ENCODE measurements around the gene AK3.
A peak's percentile ranks its signal among the peaks of the same experiment; 100 is the strongest.

Gene AK3

GRCh38 chr9:4748612-4749011 is 7.6 kb upstream of the AK3 start:
- Histone ChIP-seq H3K4me3 (ENCODE audit: low read depth, low read length) (no peak overlapping the region), H3K9me3 (ENCODE audit: control insufficient read depth, insufficient read depth, low read length) (no peaks in the 10 kb centered on the region), H3K27me3 (ENCODE audit: control insufficient read depth, insufficient read depth, low read length) (no peaks in the 10 kb centered on the region)

DNA sequence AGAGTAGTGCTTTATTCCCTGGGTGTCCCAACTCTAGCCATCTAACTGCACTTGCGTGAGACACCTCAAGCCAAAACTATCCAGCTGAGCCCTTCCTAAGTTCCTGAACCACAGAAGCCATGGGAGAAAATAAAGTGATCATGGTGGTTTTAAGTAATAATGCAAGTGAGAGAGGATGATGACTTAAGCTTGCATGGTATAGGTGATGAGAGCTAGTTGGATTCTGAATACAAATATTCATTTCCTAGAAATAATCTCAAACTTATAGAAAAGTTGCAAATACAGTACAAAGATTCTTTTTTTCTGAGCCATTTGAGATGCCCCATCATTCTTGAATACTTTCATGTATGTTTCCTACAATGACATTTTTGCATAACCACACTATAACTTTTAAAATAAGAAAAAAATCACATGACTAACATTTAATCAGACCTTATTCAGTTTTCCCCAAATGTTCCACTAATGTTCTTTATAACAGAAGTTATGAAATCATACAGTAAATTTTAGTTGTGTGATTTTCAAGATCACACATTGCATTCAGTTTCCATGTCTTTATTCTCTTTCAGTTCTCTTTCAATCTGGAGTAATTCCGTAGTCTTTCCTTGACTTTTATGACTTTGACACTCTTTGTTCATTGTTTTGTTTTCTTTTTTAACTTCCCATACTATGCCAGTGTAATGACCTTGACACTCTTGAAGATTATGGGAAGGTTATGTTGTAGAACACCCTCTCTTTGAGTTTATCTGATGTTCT is 5.5 kb upstream of the AK3 start:
- Histone ChIP-seq H3K27ac (ENCODE audit: low read depth, low read length) (no peak overlapping the region), H3K4me3 (ENCODE audit: low read depth, low read length) (no peak overlapping the region), H3K27me3 (ENCODE audit: control insufficient read depth, insufficient read depth, low read length) (no peaks in the 10 kb centered on the region), H3K9me3 (ENCODE audit: control insufficient read depth, insufficient read depth, low read length) (no peaks in the 10 kb centered on the region), H3K9ac (ENCODE audit: low read depth, low read length) (no peak overlapping the region), H3K4me1 (ENCODE audit: control insufficient read depth, insufficient read depth, low read length) (peaks cover 16% of the 10 kb centered on the region), H3K36me3 (ENCODE audit: control insufficient read depth, insufficient read depth, low read length) (no peaks in the 10 kb centered on the region)

More at GRCh38 chr9:4748612-4749011, 7.6 kb upstream of the AK3 start:
- H3K4me1 ChIP-seq (ENCODE audit: control insufficient read depth, insufficient read depth, low read length), result peaks cover 1% of the 10 kb centered on the region
- no peaks in the 10 kb centered on the region for H3K36me3 ChIP-seq (ENCODE audit: control insufficient read depth, insufficient read depth, low read length)
- H3K27ac ChIP-seq (ENCODE audit: low read depth, low read length), result no peak overlapping the region
- H3K9ac ChIP-seq (ENCODE audit: low read depth, low read length), result no peak overlapping the region

- no peaks in the 10 kb centered on the region for H3K36me3 ChIP-seq (ENCODE audit: control insufficient read depth, insufficient read depth, low read length)
- no peaks in the 10 kb centered on the region for H3K27me3 ChIP-seq (ENCODE audit: control insufficient read depth, insufficient read depth, low read length)
- H3K27ac ChIP-seq (ENCODE audit: low read depth, low read length), result peak overlapping the region; percentile 66
- peaks cover 24% of the 10 kb centered on the region for H3K4me1 ChIP-seq (ENCODE audit: control insufficient read depth, insufficient read depth, low read length)
- H3K9ac ChIP-seq (ENCODE audit: low read depth, low read length), result peak overlapping the region; percentile 30; the same call in 1 of the 2 replicates
- H3K4me3 ChIP-seq (ENCODE audit: low read depth, low read length), result no peak overlapping the region; the same call in 1 of the 2 replicates
- no peaks in the 10 kb centered on the region for H3K9me3 ChIP-seq (ENCODE audit: control insufficient read depth, insufficient read depth, low read length)
These were observed 2.3 kb upstream of the AK3 start for GRCh38 chr9:4743131-4743875.

- H3K36me3 ChIP-seq (ENCODE audit: control insufficient read depth, insufficient read depth, low read length), result no peaks in the 10 kb centered on the region
- H3K27ac ChIP-seq (ENCODE audit: low read depth, low read length), result peak overlapping the region; percentile 87
- H3K27me3 ChIP-seq (ENCODE audit: control insufficient read depth, insufficient read depth, low read length), result no peaks in the 10 kb centered on the region
- peaks cover 24% of the 10 kb centered on the region for H3K4me1 ChIP-seq (ENCODE audit: control insufficient read depth, insufficient read depth, low read length)
- no peak overlapping the region for H3K9ac ChIP-seq (ENCODE audit: low read depth, low read length)
- peak overlapping the region; percentile 88 for H3K4me3 ChIP-seq (ENCODE audit: low read depth, low read length)
- H3K9me3 ChIP-seq (ENCODE audit: control insufficient read depth, insufficient read depth, low read length), result no peaks in the 10 kb centered on the region
These were observed 1.2 kb upstream of the AK3 start for GRCh38 chr9:4742246-4742645.

DNA sequence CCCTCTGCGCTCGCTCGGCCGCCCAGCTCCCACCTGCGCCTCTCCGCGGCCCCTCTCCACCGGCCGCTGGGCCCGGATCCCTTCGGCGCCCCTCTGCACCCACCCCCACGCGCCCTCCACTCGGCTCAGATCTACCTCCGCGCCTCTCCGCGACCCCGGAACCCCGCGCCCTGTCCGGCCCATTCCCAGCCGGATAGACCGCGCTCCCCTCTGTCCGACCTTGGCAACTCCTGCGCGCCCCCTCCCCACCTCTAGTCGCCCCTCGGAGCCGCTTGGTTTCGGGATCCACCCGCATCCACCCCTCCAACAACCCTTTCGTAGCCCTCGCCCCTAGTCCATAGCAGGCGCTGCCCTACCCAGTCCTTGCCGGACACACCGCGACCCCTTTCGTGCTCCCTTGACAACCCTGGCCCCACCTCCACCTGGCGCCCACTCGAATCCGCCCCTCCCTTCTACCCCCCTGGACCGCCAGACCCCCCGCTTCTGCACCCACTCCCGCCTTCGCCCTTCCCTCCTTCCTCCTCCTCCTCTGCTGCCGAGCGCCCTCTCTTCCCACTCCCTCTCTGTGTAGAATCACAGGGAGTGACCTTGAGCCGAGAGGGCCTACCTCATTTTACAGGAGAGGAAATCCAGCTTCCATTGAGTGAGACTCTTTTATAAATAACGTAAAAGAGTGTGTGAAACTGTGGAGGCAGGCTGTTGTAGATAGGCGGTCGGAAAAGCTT is 525 bp upstream of the AK3 start:
- no peaks in the 10 kb centered on the region for H3K36me3 ChIP-seq (ENCODE audit: control insufficient read depth, insufficient read depth, low read length)
- H3K9me3 ChIP-seq (ENCODE audit: control insufficient read depth, insufficient read depth, low read length), result no peaks in the 10 kb centered on the region
- peak overlapping the region; percentile 87 for H3K27ac ChIP-seq (ENCODE audit: low read depth, low read length)
- peaks cover 24% of the 10 kb centered on the region for H3K4me1 ChIP-seq (ENCODE audit: control insufficient read depth, insufficient read depth, low read length)
- peak overlapping the region; percentile 88 for H3K4me3 ChIP-seq (ENCODE audit: low read depth, low read length)
- peak overlapping the region; percentile 65; the same call in 1 of the 2 replicates for H3K9ac ChIP-seq (ENCODE audit: low read depth, low read length)
- H3K27me3 ChIP-seq (ENCODE audit: control insufficient read depth, insufficient read depth, low read length), result no peaks in the 10 kb centered on the region

DNA sequence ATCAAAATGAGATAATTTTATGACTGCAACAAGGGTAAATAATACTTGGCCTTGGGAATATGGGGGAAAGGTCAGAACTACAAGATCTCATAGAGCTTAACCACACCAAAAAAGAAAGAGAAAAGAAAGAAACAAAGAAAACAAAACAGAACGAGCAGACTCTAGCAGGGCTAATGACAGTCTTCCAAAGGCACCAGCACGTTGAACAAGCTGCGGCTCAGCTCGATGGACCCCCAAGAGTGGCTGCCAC is 689 bp downstream of the AK3 start:
- Histone ChIP-seq H3K36me3 (ENCODE audit: control insufficient read depth, insufficient read depth, low read length) (no peaks in the 10 kb centered on the region), H3K9me3 (ENCODE audit: control insufficient read depth, insufficient read depth, low read length) (no peaks in the 10 kb centered on the region), H3K4me1 (ENCODE audit: control insufficient read depth, insufficient read depth, low read length) (peaks cover 24% of the 10 kb centered on the region), H3K9ac (ENCODE audit: low read depth, low read length) (peak overlapping the region; percentile 80), H3K4me3 (ENCODE audit: low read depth, low read length) (peak overlapping the region; percentile 88), H3K27me3 (ENCODE audit: control insufficient read depth, insufficient read depth, low read length) (no peaks in the 10 kb centered on the region), H3K27ac (ENCODE audit: low read depth, low read length) (peak overlapping the region; percentile 87)

- H3K4me3 ChIP-seq (ENCODE audit: low read depth, low read length), result peak overlapping the region; percentile 88
- H3K36me3 ChIP-seq (ENCODE audit: control insufficient read depth, insufficient read depth, low read length), result no peaks in the 10 kb centered on the region
- H3K4me1 ChIP-seq (ENCODE audit: control insufficient read depth, insufficient read depth, low read length), result peaks cover 24% of the 10 kb centered on the region
- no peaks in the 10 kb centered on the region for H3K27me3 ChIP-seq (ENCODE audit: control insufficient read depth, insufficient read depth, low read length)
- peak overlapping the region; percentile 80; the same call in 1 of the 2 replicates for H3K9ac ChIP-seq (ENCODE audit: low read depth, low read length)
- H3K9me3 ChIP-seq (ENCODE audit: control insufficient read depth, insufficient read depth, low read length), result no peaks in the 10 kb centered on the region
- no peak overlapping the region for H3K27ac ChIP-seq (ENCODE audit: low read depth, low read length)
These were observed 1.2 kb downstream of the AK3 start for GRCh38 chr9:4739587-4740387.

GRCh38 chr9:4738866-4739586 is 2.0 kb downstream of the AK3 start:
- peak overlapping the region; percentile 88 for H3K4me3 ChIP-seq (ENCODE audit: low read depth, low read length)
- no peaks in the 10 kb centered on the region for H3K27me3 ChIP-seq (ENCODE audit: control insufficient read depth, insufficient read depth, low read length)
- H3K4me1 ChIP-seq (ENCODE audit: control insufficient read depth, insufficient read depth, low read length), result peaks cover 24% of the 10 kb centered on the region
- 0 out of 2 replicates have a peak overlapping the region, but pooled peaks have one; percentile 14 for H3K9ac ChIP-seq (ENCODE audit: low read depth, low read length)
- no peaks in the 10 kb centered on the region for H3K9me3 ChIP-seq (ENCODE audit: control insufficient read depth, insufficient read depth, low read length)
- H3K27ac ChIP-seq (ENCODE audit: low read depth, low read length), result no peak overlapping the region
- H3K36me3 ChIP-seq (ENCODE audit: control insufficient read depth, insufficient read depth, low read length), result no peaks in the 10 kb centered on the region

DNA sequence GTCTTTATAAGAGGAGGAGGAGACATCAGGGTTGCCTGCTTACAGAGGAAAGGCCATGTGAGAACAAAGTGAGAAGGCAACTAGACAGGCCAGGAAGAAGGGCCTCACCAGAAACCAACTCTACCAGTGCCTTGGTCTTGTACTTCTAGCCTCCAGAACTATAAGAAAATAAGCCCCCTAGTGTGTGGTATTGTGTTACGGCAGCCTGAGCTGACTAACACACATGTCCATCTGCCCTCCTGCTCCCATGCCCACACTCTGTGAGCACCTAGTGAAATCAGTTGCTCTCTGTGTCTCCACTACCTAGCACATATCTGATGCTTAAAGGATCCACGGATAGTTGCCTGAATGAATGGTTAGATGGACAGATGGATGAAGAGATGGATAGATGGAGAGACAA is 6.9 kb downstream of the AK3 start:
- Histone ChIP-seq H3K4me1 (ENCODE audit: control insufficient read depth, insufficient read depth, low read length) (peaks cover 5% of the 10 kb centered on the region; the same call in 1 of the 2 replicates), H3K4me3 (ENCODE audit: low read depth, low read length) (no peak overlapping the region), H3K27ac (ENCODE audit: low read depth, low read length) (no peak overlapping the region), H3K9ac (ENCODE audit: low read depth, low read length) (no peak overlapping the region), H3K36me3 (ENCODE audit: control insufficient read depth, insufficient read depth, low read length) (no peaks in the 10 kb centered on the region), H3K27me3 (ENCODE audit: control insufficient read depth, insufficient read depth, low read length) (no peaks in the 10 kb centered on the region), H3K9me3 (ENCODE audit: control insufficient read depth, insufficient read depth, low read length) (no peaks in the 10 kb centered on the region)

GRCh38 chr9:4732890-4733289 is 8.1 kb downstream of the AK3 start:
- H3K27me3 ChIP-seq (ENCODE audit: control insufficient read depth, insufficient read depth, low read length), result no peaks in the 10 kb centered on the region
- H3K9ac ChIP-seq (ENCODE audit: low read depth, low read length), result no peak overlapping the region
- H3K4me3 ChIP-seq (ENCODE audit: low read depth, low read length), result no peak overlapping the region
- no peaks in the 10 kb centered on the region for H3K36me3 ChIP-seq (ENCODE audit: control insufficient read depth, insufficient read depth, low read length)
- H3K4me1 ChIP-seq (ENCODE audit: control insufficient read depth, insufficient read depth, low read length), result no peaks in the 10 kb centered on the region
- H3K27ac ChIP-seq (ENCODE audit: low read depth, low read length), result no peak overlapping the region
- H3K9me3 ChIP-seq (ENCODE audit: control insufficient read depth, insufficient read depth, low read length), result no peaks in the 10 kb centered on the region
